Fibroblast of skin of abdomen (primary cell): ENCODE data around the gene GRIN3A. TPM values are rescaled to one million over a fixed set of nuclear protein-coding genes. Genes with fewer than 3 reads are reported as not detected.
"Not testable (repeated sequence)": the region's sequence is repeated elsewhere in the genome, so short reads cannot be mapped to it uniquely, and the experiment has no call there.

Source experiments
- DNase-seq: peaks from one replicate; pipeline ENCODE4 v3.0.0-alpha.2; 2013
- polyA plus RNA-seq, 2 experiments: library from polyadenylated mRNA; unstranded; fragments of 120-200 nt; gene quantifications; one replicate each; pipeline ENCODE4 v1.2.1, GENCODE V29; 2013; ENCODE audit not compliant: insufficient read length in 2 of 2

The GRIN3A gene
- polyA plus RNA-seq (2013, experiment 1 of 2; ENCODE audit: insufficient read length): 0.05 TPM
- 0.06 TPM for polyA plus RNA-seq (2013, experiment 2 of 2; ENCODE audit: insufficient read length)

DNA sequence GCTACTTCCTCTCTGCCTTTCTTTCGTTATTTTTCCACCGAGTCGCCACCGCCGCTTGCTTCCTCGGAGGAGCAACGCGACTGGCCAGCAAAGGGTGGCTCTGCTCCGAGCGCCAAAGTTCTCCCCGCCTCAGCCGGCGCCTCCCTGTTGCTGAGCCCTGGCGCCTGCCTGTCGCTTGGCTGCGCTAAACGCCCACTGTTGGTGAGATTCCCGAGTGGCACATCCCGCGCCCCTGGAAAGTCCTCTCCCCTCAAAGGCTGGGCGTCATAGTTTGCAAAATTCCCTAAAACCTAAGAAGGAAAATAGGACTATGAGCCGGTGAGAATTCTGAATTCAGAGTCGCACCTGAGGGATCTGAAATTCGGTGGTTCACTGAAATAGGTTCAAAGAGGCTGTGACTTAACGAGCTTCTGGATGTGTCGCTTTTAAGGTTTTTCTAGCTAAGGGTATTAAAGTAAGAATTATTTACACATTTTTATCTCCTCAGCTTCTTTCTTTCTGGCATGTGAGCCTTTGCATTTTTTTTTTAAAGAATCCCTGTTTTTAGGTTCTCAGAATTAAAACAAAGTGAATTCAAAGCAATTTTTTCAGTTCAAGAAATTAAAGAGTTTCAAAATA lies at the start of gene GRIN3A:
TSS of gene GRIN3A (minus strand) at position 82 of the 618 bp plus-strand sequence. CDS start 668 bp downstream, outside the sequence.
- no peak for DNase-seq

DNA sequence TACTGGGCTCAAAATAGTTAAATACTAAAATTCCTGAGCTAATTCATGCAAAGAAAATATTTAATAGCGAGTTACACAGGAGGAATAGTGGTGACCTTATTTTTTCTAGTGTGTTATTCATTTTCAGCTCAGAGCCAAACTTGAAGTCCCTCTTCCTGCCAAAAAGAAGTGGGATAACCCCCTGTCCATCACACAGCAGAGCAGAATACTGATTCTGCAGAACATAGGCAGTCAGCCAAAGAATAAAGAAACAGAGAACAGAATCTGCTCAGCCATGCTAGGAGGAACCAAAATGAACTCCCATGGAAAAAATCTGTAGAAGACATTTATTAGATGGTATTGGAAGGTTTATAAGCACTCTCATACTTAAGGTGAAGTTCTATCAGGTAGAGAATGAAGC lies 49.4 kb upstream of the GRIN3A start:
- no peak for DNase-seq

DNA sequence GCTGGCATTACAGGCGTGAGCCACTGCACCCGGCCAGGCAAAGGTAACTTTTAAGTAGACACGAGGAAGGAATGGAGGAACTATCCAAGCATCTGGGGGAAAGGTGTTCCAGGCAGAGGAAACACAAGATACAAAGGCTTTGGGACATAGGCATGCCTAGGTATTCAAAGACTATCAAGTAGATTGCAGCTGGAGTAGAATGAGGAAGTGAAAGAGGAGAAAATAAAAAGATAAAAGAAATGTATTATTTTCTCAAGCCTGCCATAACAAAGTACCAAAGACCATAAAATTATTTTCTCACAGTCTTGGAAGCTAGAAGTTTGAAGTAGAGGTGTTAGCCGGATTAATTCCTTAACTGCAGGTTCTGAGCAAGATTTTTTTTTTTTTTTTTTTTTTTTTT lies 39.9 kb upstream of the GRIN3A start:
- no peak for DNase-seq

DNA sequence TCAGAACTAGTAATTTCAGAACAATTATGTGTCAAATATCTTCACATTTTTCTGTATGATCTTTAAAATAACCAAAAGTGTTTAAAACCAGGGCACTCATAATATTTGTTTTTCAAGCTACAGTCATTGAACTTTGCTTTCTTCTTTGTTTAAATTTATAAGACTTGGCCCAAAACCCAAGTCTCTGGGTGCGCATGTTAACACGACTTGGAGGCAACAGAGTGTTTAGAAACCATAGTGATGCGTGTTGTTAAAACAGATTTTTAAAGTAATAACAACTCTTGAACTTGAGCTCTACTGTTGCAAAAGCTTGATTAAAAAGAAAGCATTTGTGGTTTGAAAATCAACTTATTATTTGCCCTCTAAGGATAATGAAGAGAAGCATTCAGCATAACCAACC lies 26.0 kb upstream of the GRIN3A start:
- no peak for DNase-seq

DNA sequence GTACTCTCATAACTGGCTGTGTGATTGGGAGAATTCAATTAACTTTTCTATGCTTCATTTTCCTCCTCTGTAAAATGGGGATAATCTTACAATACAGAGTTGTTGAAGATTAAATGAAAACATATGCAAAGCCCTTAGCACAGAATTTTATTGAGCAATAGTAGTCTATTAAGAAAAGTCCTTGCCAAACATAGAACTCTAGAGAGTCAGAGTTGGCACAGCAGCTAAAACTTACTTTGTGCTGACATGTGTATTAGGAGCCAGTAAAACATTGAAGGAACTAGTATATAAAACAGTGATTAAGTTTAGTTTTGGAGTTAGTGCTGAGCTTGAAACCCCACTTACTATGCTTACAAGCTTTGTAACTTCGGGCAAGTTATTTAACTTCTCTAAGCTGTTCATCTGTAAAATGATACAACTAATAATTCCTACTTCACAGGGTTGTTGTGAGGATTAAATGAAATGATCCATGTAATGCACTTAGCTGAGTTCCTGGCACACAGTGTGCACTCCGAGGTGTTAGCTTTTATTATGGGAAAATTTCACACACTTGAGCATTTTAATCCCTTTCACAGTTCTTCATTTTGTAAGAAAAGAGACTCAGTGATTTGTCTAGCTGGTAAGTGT lies 20.0 kb upstream of the GRIN3A start:
- DNase-seq: no peak

DNA sequence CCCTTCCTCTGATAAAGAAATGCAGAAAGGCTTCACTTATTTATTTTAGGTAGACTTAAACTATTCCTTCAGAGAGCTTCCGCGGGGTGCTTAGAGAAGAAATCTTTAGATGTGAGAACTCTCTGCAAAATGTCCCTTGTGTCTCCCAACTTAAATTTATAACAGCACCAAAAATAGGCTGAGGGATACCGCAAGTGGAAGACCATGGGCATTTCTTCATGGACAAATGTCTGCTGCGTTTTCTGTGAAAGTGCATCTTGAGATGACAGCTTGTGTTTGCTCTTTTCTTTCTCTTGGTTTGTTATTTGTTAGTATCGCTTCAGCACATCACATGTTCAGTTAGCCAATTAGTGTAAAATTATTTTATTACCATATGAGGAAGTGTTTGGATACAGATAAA lies 15.3 kb upstream of the GRIN3A start:
- no peak for DNase-seq

DNA sequence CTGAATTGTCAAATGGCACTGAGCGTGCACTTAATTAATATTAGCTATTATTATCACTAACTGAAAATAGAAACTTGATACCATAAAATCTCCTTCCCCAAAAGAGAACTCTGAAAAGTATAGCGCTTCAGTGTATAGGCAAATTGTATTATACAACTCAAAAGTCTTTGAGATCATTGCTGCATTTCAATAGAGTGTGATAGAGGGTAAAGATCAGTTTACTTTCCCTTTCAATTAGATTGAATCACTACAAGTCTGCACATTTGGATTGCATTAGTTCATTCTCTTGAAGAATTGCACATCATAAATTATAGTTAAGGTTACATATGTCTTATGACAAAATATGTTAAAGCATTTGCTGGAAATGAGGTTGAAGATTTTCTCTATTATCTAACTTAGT lies 13.4 kb upstream of the GRIN3A start:
- no peak for DNase-seq

DNA sequence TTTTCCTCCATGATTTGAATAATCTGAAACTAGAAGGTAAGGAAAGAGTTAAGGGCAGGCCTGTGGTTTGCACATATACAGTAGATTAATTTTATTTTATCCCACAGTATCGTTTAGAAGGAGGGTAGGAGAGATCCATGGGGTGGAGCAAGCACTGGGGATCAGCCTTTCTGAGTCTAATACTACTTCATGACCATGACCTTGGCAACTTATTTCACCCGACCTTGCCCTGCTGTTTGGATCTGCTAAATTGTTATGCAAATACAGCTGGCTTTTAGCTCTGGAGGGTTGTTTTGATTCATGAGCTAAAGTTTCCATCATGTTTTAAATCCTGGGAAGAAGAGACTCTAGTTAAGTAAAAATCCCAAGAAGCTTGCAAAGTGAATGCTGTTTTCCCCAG lies 864 bp upstream of the GRIN3A start:
- DNase-seq: no peak

DNA sequence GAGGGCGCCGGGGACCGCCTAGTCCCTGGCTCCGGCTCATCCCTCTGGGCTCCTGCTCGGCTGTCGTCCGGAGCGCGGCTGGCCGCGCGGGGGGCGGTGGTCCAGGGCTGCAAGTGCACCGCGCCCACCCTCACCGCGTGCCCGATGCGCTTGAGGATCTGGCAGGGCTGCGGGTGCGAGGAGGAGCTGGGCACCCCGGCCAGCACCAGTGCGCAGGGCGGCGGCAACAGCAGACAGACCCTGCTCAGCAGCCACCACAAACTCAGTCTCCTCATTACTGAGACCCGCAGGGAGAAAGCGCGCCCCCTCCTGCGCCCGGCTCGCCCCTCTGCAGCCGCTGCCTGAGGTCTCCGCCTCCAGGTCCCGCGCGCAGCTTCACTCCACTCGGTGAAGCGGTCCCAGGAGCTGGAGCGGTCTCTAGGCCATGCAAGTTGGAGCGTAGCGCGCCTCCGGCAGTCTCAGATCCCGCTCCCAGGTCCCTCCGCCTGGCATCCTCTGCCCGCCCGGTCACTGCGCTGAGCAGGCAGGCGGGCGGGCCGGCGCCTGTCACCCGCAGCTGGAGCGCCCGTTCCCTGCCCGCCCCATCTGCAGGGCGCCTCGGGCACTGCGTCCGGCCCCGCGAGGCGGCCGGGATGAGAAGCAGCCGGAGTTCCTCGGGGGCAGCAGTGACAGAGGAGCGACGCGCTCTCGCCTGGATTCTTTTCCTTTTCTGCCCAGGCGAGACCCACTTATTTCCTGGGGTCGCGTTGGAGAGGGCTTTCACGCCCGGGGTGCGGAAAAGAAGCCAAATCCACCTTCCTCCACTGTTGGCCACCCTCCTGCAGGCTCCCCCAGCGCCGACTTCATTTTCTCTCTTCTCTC lies 512 bp downstream of the GRIN3A start:
- DNase-seq: no peak

DNA sequence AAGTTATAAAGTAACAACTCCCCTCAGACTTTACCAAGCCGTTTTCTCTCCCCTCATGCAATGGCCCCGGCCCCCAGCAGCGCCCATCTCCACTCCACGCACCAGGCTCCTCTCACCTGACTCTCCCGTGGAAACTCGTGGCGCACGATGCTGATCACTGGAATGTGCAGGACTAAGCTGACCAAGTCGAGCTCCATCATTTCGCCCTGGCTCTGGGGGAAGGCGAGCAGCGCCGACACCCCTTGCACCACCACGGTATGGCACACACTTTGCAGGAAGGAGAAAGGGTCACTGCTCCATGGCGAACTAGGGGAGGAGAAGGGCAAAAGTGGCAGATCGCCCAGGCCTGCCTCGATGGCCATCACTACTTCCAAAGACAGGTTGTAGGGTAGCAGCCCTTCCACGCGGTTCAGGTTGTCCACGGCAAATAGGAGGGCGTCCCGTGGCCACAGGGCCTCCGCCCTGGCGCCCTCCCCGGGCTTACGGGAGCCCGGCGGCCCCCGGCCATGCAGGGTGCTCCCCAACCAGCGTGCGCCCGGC lies 1.2 kb downstream of the GRIN3A start:
- no peak for DNase-seq

DNA sequence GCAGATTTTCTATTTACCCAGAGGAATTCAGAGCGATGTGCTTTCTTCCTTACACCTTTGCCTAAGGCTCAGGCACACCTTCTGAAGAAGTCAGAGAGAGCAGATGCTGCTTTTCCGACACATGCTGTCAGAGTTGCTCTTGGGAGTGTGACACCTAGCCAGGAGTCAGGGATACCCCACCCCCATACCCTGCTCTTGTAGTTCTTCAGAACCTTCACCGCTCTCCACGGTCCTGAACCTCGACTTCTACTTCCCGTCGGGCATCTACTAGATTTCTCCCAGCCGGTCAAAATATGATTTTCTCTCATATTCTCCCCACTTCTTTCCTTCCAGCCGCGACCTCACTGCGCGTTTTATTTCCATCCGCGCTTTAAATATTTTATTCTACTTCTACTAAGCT lies 1.7 kb downstream of the GRIN3A start:
- DNase-seq: peak; percentile 11

DNA sequence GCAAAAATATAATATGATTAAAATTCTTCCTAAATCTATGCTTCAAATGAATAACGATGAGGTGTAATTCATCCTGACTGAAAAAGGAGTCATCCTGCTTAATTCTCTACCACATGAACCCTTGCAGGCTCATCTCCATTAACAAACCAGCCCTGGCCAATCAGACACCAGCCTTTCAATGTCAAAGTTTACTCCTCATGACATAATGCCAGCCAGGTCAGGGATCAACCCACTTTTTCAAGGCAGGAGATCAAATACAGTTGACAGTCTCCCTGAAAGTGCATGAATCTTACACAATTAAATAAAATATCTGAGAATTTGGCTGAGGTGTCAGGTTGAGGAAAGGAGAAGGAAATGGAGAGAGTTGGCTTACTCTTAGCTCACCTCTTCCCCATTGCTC lies 7.0 kb downstream of the GRIN3A start:
- no peak for DNase-seq

DNA sequence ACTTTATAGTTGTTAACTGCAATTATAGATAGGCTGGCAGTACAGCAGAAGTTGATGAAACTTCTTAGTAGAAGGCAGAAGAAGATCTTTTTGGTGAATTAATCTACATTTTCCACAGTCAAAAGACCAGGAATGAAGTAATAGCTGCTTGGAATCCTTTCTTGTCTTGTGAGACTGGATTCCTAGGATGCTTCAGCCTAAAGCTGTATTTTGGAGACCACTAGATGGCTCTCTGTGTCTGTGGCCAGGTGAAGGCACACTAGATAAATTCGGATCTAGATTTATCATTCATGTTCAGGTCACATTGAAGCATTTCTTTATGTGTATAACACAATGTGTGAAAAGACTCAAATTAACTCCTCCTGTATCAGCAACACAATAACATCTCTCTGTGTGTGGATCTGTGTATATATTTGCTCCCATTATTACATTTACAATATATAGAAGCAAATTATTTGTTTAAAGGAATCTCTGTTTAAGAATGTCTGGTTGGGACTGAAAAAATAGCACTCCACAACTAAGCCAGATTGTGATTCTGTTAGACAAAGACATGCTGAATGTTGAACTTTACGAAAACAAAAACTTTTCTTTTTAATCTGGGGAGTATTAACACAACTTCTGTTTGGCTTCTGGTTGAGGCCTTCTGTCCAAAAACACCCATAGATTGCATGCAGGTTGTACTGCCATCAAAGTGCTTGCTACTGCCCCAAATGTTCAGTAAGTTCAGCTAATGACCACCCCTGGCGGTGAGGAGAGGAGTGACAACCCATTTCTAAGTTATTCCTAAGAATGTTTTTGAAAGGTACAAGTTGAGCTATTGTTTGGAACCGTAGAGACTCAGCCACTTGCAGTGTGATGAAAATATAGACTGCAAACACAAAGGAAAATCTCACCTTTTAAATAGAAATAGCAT lies 10.6 kb downstream of the GRIN3A start:
- peak; percentile 11 for DNase-seq

DNA sequence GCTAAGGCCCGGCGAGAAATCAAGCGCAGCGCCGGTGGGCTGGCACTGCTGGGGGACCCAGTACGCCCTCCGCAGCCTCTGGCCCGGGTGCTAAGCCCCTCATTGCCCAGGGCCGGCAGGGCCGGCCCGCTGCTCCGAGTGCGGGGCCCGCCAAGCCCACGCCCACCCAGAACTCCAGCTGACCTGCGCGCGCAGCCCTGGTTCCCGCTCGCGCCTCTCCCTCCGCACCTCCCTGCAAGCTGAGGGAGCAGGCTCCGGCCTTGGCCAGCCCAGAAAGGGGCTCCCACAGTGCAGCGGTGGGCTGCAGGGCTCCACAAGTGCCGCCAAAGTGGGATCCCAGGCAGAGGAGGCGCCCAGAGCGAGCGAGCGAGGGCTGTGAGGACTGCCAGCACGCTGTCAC lies 14.2 kb downstream of the GRIN3A start:
- DNase-seq: not testable (repeated sequence)

DNA sequence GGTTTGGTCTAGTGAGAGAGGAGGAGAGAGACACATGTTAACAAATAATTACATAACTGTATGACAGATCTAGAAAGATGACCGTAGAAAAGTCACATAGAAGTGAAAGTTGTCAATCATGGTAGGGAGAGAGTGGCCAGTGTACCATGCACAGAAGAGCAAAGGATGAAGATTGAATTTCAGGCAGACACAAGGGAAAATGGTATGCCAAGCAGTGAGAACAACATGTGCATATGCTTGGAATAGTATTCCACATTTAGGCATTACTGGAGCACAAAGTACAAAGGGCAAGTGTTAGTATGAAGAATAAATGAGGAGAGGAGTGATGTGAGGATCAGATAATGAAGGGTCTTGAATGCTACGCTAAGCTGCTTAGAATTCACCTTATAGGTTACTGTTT lies 20.3 kb downstream of the GRIN3A start:
- DNase-seq: no peak

DNA sequence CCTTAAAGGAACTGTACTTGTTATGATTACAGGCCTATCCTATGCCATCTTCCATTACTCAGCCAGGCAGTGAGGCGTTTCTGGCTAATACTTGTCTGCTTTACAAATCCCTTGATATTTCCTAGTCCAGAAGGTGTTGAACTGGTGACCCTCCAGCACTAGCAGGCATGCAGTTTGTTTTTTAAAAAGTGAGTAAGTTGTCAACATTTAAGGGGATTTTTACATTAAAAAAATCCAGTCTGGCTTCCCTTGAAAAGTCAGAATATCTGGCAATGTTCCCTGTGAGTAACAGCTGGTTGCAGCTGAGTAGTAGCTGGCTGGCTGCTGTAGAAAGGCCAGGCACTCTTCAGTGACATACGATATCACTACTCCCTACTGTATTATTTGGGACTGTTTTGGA lies 21.8 kb downstream of the GRIN3A start:
- peak; percentile 32 for DNase-seq

DNA sequence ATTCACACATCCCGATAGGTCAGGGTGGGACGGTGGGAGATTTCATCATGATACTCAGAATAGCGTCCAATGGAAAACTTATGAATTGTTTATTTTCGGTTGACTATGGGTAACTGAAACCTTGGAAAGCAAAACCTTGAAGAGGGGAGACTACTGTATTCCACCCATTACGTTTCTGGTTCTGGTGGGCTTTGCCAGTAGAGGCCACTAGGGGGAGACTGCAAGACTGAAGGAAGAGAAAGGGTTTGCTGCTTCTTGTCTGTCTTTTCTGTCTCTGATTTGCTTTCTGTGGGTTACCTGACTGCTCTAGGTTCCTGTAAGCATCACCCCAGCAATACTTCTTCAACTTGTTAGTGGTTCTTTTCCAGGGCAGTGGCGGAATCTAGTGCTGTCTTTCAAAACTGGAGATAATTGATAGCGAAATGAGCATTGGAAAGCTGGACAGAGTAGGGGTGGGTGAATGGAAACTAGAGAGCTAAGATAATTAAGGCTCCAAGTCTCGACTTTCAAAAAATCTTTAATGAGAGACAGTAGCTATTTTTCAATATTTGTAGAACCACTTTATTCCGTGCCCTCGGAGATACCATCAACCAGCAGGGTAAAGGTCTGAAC lies 27.0 kb downstream of the GRIN3A start:
- DNase-seq: no peak

DNA sequence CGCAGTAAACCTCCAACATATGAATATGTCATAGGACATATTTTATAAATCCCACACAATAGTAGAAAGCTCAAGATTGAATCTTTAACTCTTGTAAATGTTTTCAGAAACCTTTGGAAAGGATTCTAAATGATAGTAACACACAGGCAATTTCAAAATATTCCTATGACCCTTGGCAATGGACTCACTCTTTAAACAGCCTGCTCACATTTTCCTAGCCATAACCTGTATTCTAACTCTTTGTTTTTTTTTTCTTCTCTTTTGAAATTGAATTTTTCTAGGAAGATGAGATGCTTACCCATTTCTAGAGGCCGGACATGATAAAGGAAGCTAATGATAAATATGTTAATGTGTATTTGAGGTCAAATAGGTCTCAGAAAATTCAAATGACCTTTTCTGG lies 29.6 kb downstream of the GRIN3A start:
- DNase-seq: no peak

DNA sequence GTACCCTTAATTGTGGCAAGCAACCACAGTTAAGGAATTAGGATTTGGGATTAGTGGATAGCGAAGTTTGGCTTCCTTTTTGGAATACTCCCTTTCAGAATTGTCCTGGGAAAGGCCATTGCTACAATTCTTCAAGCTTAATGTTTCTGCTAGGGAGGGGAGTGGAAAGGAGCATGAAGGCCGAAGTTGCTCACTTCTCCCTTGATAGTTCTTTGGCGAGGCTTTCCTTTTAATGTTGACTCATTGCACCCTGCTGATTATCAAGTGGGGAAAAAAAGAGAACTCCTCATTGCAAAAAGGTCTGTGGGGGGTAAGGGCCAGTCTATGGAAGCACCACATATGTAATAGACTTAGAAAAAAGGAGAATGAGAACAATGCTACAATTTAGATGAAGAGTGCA lies 30.7 kb downstream of the GRIN3A start:
- DNase-seq: no peak

DNA sequence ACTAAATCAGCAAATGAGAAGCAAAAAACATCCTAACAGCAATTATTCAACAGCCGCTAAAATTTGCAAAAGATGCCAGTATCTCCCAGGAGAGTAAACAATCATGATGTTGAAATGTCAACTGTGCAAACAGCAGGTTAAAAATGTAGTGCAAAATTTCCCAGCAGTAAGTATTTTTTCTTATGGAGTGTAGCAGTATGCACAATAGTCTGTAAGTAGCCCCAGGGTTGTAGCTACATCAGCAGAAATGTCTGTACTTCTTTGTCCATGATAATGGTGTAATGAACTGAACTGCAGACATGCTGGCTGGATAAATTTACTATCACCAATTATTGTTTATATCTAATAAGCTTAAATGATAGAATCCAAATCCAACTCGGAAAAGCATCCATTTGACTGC lies 31.4 kb downstream of the GRIN3A start:
- no peak for DNase-seq

DNA sequence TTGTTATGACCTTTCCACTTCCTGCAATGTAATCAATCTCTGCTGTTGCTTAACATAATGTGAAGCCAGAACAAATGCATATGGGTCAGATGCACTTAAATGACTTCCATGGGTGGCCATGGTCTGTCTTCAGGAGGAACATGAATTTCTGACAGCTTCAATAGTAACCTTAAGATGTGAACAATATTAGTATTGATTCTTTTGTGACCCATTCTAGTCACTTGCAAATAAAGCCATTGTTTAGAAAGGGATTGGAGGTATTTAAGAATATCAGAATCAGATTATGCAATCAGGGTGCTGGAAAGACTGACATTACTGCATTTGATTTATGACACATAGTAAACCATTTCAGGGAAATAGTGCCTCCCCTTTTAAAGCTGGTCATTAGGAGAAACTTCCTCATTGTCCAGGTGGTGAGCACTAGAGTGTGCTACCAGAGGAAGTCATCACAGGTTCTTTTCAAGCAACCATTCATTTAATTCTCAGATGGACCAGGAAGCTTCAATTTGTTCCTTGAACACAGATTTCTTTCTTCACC lies 32.1 kb downstream of the GRIN3A start:
- DNase-seq: no peak
